Measurements from ENCODE around the gene TNXB. TPM values are rescaled to one million over a fixed set of nuclear protein-coding genes. Genes with fewer than 3 reads are reported as not detected.
A peak's percentile ranks its signal among the peaks of the same experiment; 100 is the strongest.

TNXB gene
- 1.7 TPM for polyA plus RNA-seq (2012; ENCODE audit: low read depth, missing spikeins)

DNA sequence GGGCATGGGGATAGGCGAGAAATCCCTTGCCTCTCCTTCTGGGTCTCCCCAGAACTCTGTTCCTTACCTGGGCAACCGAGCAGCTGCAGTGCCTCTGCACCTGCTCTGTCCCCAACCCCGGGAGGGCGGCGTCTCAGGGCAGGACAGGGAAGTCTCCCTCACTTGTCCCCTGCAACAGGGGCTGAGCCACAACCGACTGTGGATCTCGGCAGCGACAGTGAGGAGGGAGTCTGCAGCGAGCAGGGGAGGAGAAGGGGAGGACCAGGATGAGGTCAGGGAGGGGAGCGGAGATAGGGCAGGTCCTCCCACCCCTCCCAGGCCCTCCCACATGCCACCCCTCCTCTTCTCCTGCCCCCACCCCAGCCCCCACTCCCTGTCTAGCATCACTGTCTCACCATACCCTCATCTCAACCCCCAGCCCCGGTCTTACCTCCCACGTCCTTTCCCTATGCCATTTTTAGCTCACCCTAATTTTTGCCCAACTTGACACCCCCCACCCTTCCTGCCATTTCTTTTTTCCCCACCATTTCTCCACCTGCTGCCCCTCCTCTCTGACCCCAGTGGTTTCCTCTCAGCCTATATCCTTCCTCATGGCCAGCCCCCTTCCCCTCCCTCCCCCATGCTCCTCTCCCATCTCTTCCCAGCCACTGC is at the start of gene TNXB:
Gene TNXB (minus strand): TSS at position 225 of the 651 bp plus-strand sequence. CDS start 11,140 bp downstream, outside the sequence.
- DNase-seq (ENCODE audit: insufficient read length, low spot score), result no peak
- TF ChIP-seq POLR2A (IDR thresholded peaks at IDR 0.05; ENCODE audit: low read depth, low read length), result no peak
- no peak for TF ChIP-seq TAF1 (IDR thresholded peaks at IDR 0.05; ENCODE audit: low read depth, low read length)
- TF ChIP-seq SPI1 (IDR thresholded peaks at IDR 0.05; ENCODE audit: low read depth, low read length), result no peak
- TF ChIP-seq PAX5 (IDR thresholded peaks at IDR 0.05; ENCODE audit: insufficient read depth, low read length, severe bottlenecking), result no peak
- TF ChIP-seq POU2F2 (IDR thresholded peaks at IDR 0.05; ENCODE audit: low read depth, low read length), result 0 out of 2 replicates have a peak, but pooled peaks have one; percentile 24
- TF ChIP-seq POLR2AphosphoS5 (IDR thresholded peaks at IDR 0.05; ENCODE audit: low read depth, low read length), result no peak
- FAIRE-seq, result no peak

DNA sequence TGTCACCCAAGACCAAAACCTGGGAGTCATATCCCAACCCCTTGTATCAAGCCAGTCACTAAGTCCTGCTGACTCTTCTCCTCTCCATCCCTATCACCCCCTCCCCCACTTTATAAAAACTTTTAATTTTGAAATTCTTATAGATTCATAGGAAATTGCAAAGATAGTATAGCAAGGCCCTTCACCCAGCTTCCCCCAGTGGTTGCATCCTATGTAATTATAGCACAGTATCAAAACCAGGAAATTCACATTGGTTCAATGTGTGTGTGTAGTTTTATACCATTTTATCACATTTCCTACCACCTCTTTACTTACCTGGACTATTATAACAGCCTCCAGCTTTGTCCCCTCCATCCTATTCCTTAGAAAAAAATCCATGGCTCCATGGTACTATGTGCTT is 48.9 kb upstream of the TNXB start:
- FAIRE-seq, result no peak
- no peak for TF ChIP-seq POU2F2 (IDR thresholded peaks at IDR 0.05; ENCODE audit: low read depth, low read length)
- no peak for TF ChIP-seq POLR2A (IDR thresholded peaks at IDR 0.05; ENCODE audit: low read depth, low read length)
- no peak for TF ChIP-seq PAX5 (IDR thresholded peaks at IDR 0.05; ENCODE audit: insufficient read depth, low read length, severe bottlenecking)
- no peak for TF ChIP-seq SPI1 (IDR thresholded peaks at IDR 0.05; ENCODE audit: low read depth, low read length)
- TF ChIP-seq TAF1 (IDR thresholded peaks at IDR 0.05; ENCODE audit: low read depth, low read length), result no peak
- TF ChIP-seq POLR2AphosphoS5 (IDR thresholded peaks at IDR 0.05; ENCODE audit: low read depth, low read length), result no peak

GRCh38 chr6:32156891-32157290 is 47.8 kb upstream of the TNXB start:
- no peak for FAIRE-seq
- TF ChIP-seq PAX5 (IDR thresholded peaks at IDR 0.05; ENCODE audit: insufficient read depth, low read length, severe bottlenecking) (no peak), SPI1 (IDR thresholded peaks at IDR 0.05; ENCODE audit: low read depth, low read length) (no peak), POLR2A (IDR thresholded peaks at IDR 0.05; ENCODE audit: low read depth, low read length) (no peak), POU2F2 (IDR thresholded peaks at IDR 0.05; ENCODE audit: low read depth, low read length) (no peak), POLR2AphosphoS5 (IDR thresholded peaks at IDR 0.05; ENCODE audit: low read depth, low read length) (no peak), TAF1 (IDR thresholded peaks at IDR 0.05; ENCODE audit: low read depth, low read length) (no peak)
- no peak for DNase-seq (ENCODE audit: insufficient read length, low spot score)

More for the DNA sequence above, 48.9 kb upstream of the TNXB start:
- no peak for DNase-seq (ENCODE audit: insufficient read length, low spot score)

GRCh38 chr6:32154514-32155161 is 45.5 kb upstream of the TNXB start:
- TF ChIP-seq TAF1 (IDR thresholded peaks at IDR 0.05; ENCODE audit: low read depth, low read length) (no peak), SPI1 (IDR thresholded peaks at IDR 0.05; ENCODE audit: low read depth, low read length) (peak; percentile 46)
- DNase-seq (ENCODE audit: insufficient read length, low spot score), result peak; percentile 83
- FAIRE-seq, result peak; percentile 82

- peak; percentile 69 for DNase-seq (ENCODE audit: insufficient read length, low spot score)
- peak; percentile 78 for FAIRE-seq
- TF ChIP-seq TAF1 (IDR thresholded peaks at IDR 0.05; ENCODE audit: low read depth, low read length), result peak; percentile 21; the same call in 1 of the 2 replicates
- TF ChIP-seq PAX5 (IDR thresholded peaks at IDR 0.05; ENCODE audit: insufficient read depth, low read length, severe bottlenecking), result no peak
- no peak for TF ChIP-seq POLR2AphosphoS5 (IDR thresholded peaks at IDR 0.05; ENCODE audit: low read depth, low read length)
Measured at GRCh38 chr6:32153564-32154513, 44.7 kb upstream of the TNXB start, which contains the start of gene PPT2. PPT2 (plus strand) TSS chr6:32154141; CDS start chr6:32154595, 454 bp downstream.

GRCh38 chr6:32152769-32153563 is 43.8 kb upstream of the TNXB start:
- FAIRE-seq, result no peak
- DNase-seq (ENCODE audit: insufficient read length, low spot score), result no peak
- TF ChIP-seq SPI1 (IDR thresholded peaks at IDR 0.05; ENCODE audit: low read depth, low read length), result no peak
- no peak for TF ChIP-seq POLR2A (IDR thresholded peaks at IDR 0.05; ENCODE audit: low read depth, low read length)
- TF ChIP-seq POLR2AphosphoS5 (IDR thresholded peaks at IDR 0.05; ENCODE audit: low read depth, low read length), result no peak
- no peak for TF ChIP-seq TAF1 (IDR thresholded peaks at IDR 0.05; ENCODE audit: low read depth, low read length)
- no peak for TF ChIP-seq POU2F2 (IDR thresholded peaks at IDR 0.05; ENCODE audit: low read depth, low read length)
- TF ChIP-seq PAX5 (IDR thresholded peaks at IDR 0.05; ENCODE audit: insufficient read depth, low read length, severe bottlenecking), result no peak

- TF ChIP-seq SPI1 (IDR thresholded peaks at IDR 0.05; ENCODE audit: low read depth, low read length), result 0 out of 2 replicates have a peak, but pooled peaks have one; percentile 24
- TF ChIP-seq TAF1 (IDR thresholded peaks at IDR 0.05; ENCODE audit: low read depth, low read length), result no peak
- FAIRE-seq (no peak), DNase-seq (ENCODE audit: insufficient read length, low spot score) (no peak)
Measured at GRCh38 chr6:32151863-32152768, 43.0 kb upstream of the TNXB start, which contains the start of gene PRRT1. PRRT1 (minus strand) TSS chr6:32151939; CDS start chr6:32151827, 112 bp downstream.

All from GM12891 (cell line).